ENCODE results near the gene AJM1.
A peak's percentile ranks its signal among the peaks of the same experiment; 100 is the strongest.
"Not testable (repeated sequence)": the region's sequence is repeated elsewhere in the genome, so short reads cannot be mapped to it uniquely, and the experiment has no call there.

Gene AJM1

DNA sequence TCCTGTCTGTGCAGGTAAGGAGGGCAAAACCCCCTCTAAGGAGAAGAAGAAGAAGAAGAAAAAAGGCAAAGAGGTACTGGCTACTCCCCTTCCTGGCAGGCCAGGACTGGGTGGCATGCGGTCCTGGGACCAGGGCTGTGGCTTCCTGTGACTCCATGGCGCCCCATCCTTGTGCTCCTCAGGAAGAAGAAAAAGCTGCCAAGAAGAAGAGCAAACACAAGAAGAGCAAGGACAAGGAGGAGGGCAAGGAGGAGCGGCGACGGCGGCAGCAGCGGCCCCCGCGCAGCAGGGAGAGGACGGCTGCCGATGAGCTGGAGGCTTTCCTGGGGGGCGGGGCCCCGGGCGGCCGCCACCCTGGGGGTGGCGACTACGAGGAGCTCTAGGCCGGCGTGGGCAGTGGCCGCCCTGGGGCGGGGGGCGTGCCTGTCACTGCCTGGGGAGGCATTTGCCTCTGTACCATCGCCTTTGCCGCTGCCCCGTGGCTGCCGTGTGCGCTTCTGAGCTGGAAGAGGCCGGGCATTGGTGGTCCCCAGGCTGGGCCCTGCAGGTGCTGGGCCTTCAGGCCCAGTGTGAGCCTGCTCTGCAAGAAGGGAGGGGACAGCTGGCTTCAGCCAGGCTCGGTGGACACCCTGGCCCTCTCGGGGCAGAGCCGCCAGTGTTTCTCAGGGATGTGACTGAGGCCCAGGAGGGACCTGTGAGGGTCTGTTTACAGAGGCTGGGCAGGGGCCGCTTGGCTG lies 2.0 kb upstream of the AJM1 start:
- H3K4me3 ChIP-seq (ENCODE audit: low read depth, low read length): no peak overlapping the region
- TF ChIP-seq, protein P1, sequence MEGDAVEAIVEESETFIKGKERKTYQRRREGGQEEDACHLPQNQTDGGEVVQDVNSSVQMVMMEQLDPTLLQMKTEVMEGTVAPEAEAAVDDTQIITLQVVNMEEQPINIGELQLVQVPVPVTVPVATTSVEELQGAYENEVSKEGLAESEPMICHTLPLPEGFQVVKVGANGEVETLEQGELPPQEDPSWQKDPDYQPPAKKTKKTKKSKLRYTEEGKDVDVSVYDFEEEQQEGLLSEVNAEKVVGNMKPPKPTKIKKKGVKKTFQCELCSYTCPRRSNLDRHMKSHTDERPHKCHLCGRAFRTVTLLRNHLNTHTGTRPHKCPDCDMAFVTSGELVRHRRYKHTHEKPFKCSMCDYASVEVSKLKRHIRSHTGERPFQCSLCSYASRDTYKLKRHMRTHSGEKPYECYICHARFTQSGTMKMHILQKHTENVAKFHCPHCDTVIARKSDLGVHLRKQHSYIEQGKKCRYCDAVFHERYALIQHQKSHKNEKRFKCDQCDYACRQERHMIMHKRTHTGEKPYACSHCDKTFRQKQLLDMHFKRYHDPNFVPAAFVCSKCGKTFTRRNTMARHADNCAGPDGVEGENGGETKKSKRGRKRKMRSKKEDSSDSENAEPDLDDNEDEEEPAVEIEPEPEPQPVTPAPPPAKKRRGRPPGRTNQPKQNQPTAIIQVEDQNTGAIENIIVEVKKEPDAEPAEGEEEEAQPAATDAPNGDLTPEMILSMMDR (IDR thresholded peaks at IDR 0.05; ENCODE audit: low read depth, low read length): no peak
- in situ Hi-C loops (cut with HindIII; ENCODE audit: low sequenced_read_pairs): no loop called here
- DNase-seq (ENCODE audit: low read depth, low spot score): no peak

DNA sequence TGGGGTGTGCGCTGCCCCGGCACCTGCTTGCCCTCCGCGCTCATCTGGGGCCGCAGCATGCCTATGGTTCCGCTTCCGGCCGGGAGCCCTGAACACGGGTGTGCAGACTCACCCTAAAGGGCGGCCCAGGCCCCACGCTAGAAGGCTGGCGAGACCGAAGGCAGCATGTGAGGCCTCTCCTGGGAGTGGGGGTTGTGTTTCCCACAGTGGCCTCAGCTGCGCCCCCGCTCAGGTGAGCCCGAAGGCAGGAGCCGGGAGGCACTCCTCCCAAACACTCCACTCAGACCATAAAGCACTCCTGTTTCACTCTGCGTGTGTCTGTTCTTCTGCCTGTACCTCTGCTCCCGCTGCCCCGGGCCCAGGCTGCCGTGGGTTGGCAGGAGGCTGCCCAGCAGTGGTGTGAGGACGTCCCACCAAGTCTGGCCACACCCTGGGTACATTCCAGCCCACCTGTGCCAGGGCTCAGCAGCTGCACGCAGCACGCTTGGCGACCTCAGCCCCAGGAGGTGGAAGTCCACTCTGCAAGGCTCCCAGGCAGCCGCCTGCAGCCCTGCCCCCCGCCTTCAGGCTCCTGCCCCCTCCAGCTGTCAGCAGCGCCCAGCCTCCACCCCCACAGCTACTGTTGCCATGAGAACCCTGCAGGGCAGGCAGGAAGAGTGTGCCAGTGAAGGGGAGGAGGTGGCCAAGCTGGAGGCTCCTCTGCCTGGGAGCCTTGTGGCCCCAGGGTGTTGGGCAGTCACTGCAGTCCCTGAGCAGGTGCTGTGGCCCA lies 1.2 kb upstream of the AJM1 start:
- no peak overlapping the region for H3K4me3 ChIP-seq (ENCODE audit: low read depth, low read length)
- TF ChIP-seq, protein P1 (IDR thresholded peaks at IDR 0.05; ENCODE audit: low read depth, low read length): no peak
- in situ Hi-C loops (cut with HindIII; ENCODE audit: low sequenced_read_pairs): no loop called here

DNA sequence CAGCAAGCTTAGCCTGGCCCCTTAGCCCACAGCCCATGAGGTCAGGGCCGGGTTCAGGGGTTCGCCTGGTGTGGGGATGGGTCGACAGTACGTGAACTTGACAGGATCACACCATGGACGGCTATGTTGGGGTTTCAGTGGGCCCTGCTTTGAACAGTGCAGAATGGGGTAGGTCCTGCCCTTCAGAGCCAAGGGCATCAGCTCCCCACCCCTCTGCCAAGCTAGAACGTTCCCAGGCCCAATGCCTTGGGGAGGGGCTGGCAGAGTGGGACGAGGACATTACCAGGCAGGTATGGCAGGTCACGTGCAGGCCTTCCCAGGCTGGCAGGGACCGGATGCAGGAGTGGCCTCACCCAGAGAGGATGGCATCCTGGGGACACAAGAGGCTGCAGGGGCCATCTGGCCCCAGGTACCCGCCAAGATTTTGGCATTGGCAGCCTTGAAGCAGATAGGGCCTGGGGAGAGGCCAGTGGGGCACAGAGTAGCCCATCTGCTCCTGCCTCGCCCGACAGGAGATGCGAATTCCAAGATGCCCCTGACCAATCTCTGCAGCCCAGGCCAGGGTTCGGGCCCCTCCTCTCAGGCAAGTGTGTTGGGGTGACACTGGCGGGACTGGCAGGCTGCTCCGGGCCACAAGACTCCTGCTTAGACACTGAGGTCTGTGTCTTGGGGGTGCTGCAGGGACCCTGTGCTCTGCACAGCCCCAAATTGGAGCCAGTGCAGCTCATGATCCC lies 465 bp upstream of the AJM1 start:
- peak overlapping the region; percentile 52 for H3K4me3 ChIP-seq (ENCODE audit: low read depth, low read length)
- in situ Hi-C loops (cut with HindIII; ENCODE audit: low sequenced_read_pairs); DNase-seq (ENCODE audit: low read depth, low spot score): not testable (repeated sequence)

More for the DNA sequence above, 1.2 kb upstream of the AJM1 start:
- DNase-seq (ENCODE audit: low read depth, low spot score): peak; percentile 62

DNA sequence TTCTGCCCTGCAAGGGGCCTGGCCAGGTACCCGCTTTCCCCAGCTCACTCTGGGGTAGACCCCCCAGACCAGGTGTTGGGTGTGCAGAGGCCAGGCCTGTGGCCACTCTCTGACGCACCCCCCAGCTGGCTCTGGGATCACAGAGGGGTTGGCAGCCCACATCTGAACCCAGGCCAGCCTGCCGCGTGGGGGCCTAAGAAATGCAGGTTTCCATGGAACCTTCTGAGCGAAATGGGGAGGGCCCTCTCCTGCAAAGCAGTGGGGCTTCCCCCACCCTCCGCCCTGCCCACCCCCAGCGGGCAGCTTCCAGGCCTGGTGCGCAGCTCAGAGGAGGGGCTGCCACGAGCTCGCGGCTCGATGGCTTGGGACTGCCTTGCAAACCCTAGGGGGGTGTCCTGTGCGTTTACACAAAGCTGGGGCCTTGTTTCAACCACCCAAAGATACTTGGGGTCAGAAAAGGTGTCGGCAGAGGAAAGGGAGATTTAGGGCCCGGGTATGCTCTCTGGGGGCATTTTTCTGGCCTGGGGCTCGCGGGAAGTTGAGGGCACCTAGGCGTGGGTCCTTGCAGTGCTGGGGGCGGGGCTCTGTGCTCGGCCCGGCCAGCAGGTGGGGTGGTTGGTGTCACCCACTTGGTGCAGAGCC lies 1.0 kb downstream of the AJM1 start:
- DNase-seq (ENCODE audit: low read depth, low spot score); H3K4me3 ChIP-seq (ENCODE audit: low read depth, low read length); in situ Hi-C loops (cut with HindIII; ENCODE audit: low sequenced_read_pairs): not testable (repeated sequence)

DNA sequence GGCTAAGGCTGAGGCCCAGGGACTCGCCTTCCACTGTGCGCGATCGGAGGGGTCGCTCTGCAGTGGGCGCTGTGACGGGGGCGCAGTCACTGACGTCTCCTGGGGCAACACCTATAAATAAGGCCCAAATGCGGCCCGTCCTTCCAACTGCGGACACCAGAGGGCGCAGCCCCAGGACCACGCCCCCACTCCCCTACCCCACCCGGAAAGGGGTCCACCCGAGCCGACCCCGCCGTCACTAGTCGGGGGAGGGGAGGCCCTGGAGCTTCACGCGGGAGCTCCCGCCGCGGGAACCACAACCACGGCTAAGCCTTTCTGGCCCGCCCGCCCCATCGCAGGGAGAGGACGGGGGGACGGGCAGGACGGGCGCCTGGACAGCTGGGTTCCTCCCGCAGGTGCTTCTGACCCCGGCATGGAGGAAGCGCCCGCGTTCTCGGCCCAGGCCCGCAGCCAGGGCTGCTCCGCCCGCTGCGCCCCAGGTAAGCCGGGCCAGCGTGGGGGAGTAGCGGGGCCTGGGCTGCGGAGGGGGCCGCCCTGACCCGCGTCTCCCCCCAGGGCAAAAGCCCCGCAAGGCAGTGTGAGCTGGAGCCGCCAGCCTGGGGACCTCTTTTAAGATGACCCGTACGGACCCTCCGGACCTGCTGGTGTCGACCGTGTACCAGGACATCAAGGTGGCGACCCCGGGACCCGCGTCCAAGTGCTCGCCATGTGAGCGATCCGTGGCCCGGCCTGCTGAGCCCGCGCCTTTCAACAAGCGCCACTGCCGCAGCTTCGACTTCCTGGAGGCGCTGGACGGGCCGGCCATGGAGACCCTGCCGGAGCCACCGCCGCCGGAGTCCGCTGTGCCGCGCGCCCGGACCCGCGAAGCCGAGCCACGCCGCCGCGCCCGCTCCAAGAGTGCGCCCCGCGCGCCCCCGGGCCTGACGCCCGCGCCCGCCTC lies 1.8 kb downstream of the AJM1 start:
- TF ChIP-seq, protein P1 (IDR thresholded peaks at IDR 0.05; ENCODE audit: low read depth, low read length): peak; percentile 49

DNA sequence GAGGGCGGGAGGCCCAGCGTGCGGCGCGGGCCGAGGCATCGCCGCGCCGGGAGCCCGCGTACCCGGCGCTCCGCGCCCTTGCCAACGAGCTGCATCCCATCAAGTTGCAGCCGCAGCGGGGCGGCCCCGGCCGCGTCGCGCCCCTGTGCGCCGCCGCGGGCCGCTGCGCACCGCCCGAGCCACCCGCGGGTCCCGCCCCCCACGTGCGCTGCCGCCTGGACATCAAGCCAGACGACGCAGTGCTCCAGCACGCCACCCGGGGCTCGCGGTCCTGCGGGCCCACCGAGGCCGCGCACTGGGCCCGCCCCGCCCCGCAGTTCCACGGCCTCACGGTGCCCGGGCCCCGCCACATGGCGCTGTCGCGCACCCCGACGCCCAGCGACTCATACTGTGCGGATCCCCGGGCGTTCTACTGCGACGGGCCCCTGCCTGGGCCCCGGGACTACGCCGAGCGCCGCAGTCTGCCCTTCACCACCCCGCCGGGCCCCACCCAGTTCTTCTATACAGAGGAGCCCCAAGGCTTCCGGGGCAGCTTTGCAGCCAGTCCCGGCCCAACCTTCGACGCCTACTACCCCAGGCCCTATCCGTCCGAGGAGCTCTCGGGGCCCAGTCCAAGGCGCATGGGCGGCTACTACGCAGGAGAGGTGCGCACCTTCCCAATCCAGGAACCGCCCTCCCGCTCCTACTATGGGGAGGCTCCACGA lies 2.6 kb downstream of the AJM1 start:
- TF ChIP-seq, protein P1 (IDR thresholded peaks at IDR 0.05; ENCODE audit: low read depth, low read length): no peak
- no peak overlapping the region for H3K4me3 ChIP-seq (ENCODE audit: low read depth, low read length)
- DNase-seq (ENCODE audit: low read depth, low spot score): no peak
- in situ Hi-C loops (cut with HindIII; ENCODE audit: low sequenced_read_pairs): no loop called here

More for the DNA sequence above, 1.8 kb downstream of the AJM1 start:
- H3K4me3 ChIP-seq (ENCODE audit: low read depth, low read length); in situ Hi-C loops (cut with HindIII; ENCODE audit: low sequenced_read_pairs); DNase-seq (ENCODE audit: low read depth, low spot score): not testable (repeated sequence)
